Skin epidermis (tissue), 12 donors: Measurements from ENCODE around the gene ADNP.

ENCODE experiments used
- H3K27ac ChIP-seq, 21 experiments: fragments of 200-600 bp; sonication (generic) in 11 of 21; one replicate each; pipeline ENCODE4 v1.5.0; 2020; ENCODE audit warnings: mild to moderate bottlenecking in 3 of 21, inconsistent platforms in 2 of 21, moderate library complexity in 2 of 21
- H3K4me3 ChIP-seq, 7 experiments: fragments of 200-600 bp; sonication (generic) in 2 of 7; one replicate each; pipeline ENCODE4 v1.5.0; 2020; ENCODE audit warnings: inconsistent platforms in 2 of 7, mild to moderate bottlenecking in 2 of 7, moderate library complexity in 1 of 7

Gene ADNP

GRCh38 chr20:50933589-50933988 lies 2.4 kb upstream of the ADNP start:
- H3K4me3 ChIP-seq, result no peak overlapping the region
- no peak overlapping the region for H3K27ac ChIP-seq

GRCh38 chr20:50932691-50933280 lies 1.5 kb upstream of the ADNP start:
- no peak overlapping the region for H3K27ac ChIP-seq
- no peak overlapping the region for H3K4me3 ChIP-seq

DNA sequence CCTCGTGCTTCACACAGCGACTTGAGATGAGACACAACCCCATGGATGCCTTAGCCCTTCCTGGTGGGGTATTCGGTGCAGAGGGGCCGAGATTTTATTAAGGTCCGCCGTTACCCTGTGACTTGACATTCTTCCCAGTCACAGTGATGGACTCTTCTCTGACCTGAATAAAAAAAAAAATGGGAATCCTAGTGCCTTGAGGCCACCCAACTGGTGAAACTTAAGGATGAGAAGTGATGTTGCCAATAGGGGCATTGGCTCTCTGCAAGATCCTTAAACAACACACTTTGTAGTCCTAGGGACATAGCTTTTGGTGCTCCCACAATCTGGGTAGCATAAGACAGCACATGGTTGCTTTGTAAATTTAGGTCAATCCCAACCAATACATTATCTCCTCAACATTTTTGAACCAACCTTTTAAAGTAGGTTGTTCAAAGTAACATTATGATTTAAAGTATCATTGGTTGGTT lies 814 bp upstream of the ADNP start:
- peak overlapping the region; percentile 44 to 95 (median 66) for H3K4me3 ChIP-seq
- peak overlapping the region; percentile 97 to 100 (median 99) for H3K27ac ChIP-seq

DNA sequence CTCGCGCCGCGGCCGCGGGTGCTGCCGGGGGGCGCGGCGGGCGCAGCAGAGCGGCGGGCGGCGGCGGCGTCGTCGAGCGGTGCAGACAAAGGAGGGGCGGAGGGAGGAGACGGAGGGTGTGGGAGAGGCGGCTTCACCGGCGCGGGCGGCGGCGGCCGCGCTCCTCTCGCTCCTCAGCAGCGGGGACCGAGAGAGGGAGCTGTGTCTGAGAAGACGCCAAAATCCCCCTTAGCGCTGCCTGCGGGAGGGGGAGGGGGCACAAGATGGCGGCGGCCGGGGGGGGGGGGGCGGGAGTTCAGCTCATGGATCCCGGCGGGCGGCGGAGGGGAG lies 296 bp downstream of the ADNP start:
- Histone ChIP-seq H3K4me3 (peak overlapping the region; percentile 44 to 95 (median 66)), H3K27ac (peak overlapping the region; percentile 97 to 100 (median 99))

- Histone ChIP-seq H3K4me3 (peak overlapping the region; percentile 67 to 97 (median 83)), H3K27ac (peak overlapping the region; percentile 66 to 100 (median 99))
Measured at GRCh38 chr20:50930139-50930975, 880 bp downstream of the ADNP start.

DNA sequence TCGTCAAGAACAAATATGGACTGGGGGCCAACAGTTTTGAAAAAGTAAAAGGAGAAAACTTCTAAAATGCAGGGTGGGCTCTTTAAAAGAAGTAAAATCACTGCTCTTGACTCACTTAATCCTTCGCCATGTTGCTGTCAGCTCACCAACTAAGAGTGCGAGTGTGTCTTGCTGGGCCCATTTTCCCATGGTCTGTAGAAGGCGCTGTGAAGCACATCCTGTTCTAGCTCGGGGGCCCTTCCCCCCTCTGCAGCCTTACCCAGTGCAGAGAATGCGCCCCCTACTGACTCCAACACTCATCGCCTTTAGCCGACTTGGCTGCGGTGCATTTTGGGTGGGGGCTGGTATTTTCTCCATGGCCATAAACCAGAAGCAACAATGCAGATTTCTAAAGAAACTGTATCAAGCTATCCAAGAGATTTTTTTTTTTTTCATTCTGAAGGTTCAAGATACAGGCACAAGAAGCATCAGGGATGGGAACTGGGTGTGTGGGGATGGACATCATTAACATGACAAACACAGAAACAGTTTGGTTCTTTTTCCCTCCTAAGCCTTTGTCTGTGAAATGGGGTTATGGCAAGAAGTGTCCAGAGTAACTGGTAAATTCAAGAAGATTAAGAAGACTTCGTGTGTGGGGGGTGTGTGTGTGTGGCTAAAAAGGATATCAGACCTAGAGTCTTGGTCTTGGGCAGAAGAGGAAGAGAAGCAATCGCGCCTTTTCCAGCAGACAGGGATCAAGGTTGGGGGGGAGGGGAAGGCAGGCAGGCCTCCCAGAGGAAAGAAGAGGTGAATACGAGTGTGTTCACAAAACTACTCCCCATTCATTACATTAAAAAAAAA lies 1.7 kb downstream of the ADNP start:
- Histone ChIP-seq H3K4me3 (peak overlapping the region; percentile 67 to 97 (median 83)), H3K27ac (peak overlapping the region in 20 of 21 experiments; percentile 79 to 100 (median 92))

DNA sequence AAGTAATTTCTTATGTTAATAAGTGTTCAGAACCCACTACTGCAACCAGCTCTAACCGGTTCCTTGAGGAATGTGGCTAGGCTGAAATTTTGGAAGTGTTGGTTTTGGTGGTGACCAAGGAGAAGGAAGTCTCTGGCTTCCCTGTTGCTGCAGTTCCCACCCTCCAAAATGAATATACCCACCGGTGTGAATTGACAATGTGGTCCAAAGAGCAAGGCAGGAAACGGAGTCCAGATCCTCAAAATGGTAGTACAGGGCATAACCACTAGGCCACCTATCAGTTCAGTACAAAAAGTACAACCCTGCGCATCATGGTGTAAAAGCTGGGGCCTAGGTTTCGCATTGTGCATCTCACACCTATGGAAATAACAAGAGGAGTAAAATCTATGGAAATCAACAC lies 2.8 kb downstream of the ADNP start:
- peak overlapping the region in 2 of 21 experiments; percentile 7 to 25 for H3K27ac ChIP-seq
- no peak overlapping the region for H3K4me3 ChIP-seq

- Histone ChIP-seq H3K27ac (no peak overlapping the region), H3K4me3 (no peak overlapping the region)
Measured at GRCh38 chr20:50926530-50926929, 4.7 kb downstream of the ADNP start.

- Histone ChIP-seq H3K4me3 (no peak overlapping the region), H3K27ac (no peak overlapping the region)
Measured at GRCh38 chr20:50924261-50924920, 6.8 kb downstream of the ADNP start.

GRCh38 chr20:50921803-50922501 lies 9.3 kb downstream of the ADNP start:
- Histone ChIP-seq H3K4me3 (no peak overlapping the region), H3K27ac (peak overlapping the region in 1 of 21 experiments; percentile 52)

DNA sequence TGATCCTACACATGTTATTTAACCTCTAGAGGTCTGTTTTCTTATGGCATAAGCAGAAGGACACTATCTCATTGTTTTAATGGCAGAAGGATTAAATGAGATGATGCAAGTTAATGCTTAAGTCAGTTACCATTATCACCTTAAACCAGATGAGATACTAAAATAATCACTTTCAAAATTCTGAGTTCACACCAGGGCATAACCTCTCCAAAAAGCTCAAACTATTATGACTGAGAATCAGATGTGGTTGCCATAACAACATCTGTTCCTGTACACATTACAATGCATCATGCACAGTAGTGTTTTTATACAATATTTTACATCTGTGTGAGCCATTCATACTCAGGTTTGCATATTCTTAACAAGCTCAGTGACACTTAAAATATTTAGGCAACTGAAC lies 10.2 kb downstream of the ADNP start:
- Histone ChIP-seq H3K27ac (no peak overlapping the region), H3K4me3 (no peak overlapping the region)

DNA sequence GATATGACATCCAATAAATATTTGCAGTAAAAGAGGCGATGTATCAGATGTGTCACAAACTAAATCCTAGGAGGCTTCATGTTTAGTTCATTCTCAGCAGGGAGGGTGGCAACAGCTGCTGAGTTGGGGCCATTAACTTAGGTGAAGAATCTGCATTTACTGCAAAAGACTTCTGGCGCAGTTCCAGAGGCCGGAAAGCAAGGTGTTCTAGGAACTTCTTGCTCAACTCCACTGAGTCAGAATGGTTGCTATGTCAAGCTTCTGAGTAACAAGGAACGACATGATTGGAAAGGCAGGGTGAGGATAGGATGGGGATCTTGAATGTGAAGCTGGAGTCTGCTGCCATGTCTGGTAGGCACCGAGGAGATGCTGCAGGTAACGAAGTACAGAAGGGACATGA lies 11.7 kb downstream of the ADNP start:
- Histone ChIP-seq H3K27ac (no peak overlapping the region), H3K4me3 (no peak overlapping the region)

- no peak overlapping the region for H3K4me3 ChIP-seq
- no peak overlapping the region for H3K27ac ChIP-seq
Measured at GRCh38 chr20:50918403-50918802, 12.8 kb downstream of the ADNP start.

DNA sequence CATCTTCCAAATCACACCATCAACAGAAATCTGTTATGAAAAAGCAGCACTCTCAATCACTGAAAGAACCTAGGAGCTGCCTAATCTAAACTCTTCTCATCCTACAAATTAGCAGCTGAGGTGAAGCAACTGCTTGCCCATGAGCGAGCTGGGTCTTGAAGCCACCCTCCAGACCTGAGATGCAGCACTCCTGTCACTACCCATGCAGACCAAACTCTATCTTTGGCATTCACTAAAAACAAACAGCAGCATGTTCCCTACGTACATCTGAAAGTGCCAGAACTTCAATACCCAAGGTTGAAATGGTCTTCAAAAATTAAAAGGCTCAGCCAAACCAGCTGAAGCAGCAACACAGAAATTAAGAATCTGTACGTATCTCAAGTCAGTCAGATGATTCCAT lies 14.3 kb downstream of the ADNP start:
- H3K27ac ChIP-seq, result no peak overlapping the region
- no peak overlapping the region for H3K4me3 ChIP-seq

DNA sequence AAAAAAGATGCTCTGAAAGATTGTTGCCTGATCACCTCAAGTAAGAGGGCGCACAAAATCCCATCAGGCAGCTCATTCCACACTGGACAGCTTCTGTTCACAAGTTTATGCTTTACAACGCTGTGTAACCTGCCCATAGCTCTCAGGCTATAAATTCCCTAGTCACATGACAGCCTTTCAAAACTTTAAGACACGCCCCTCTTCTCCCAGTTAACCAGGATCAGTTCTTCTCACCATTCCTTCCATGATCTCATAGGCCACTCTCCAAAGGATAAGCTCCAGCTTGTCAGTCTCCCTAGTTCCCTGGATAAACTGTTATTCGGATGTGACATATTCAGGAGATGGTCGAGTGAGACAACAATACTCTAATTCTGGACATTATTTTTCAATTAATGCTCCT lies 15.0 kb downstream of the ADNP start:
- no peak overlapping the region for H3K4me3 ChIP-seq
- H3K27ac ChIP-seq, result no peak overlapping the region

DNA sequence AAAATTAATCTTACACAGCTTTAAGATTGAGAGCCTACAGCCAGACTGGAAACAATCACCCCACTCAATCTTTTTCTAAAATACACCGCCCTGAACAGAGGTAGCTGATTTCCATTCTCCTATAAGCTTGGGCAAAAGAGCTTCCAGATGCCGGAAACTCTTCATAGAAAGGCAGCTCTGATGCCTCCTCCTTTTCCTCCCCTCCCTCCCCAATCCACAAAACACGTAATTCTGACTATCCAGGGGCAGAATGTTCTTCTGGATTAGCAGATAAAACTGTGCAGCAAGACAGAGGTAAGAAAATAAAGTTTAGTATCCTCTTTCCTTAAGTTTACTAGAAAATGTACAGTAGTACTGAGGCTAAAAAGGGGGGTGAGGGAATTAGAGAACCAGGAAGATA lies 15.8 kb downstream of the ADNP start:
- peak overlapping the region in 2 of 21 experiments; percentile 26 to 54 for H3K27ac ChIP-seq
- no peak overlapping the region for H3K4me3 ChIP-seq

DNA sequence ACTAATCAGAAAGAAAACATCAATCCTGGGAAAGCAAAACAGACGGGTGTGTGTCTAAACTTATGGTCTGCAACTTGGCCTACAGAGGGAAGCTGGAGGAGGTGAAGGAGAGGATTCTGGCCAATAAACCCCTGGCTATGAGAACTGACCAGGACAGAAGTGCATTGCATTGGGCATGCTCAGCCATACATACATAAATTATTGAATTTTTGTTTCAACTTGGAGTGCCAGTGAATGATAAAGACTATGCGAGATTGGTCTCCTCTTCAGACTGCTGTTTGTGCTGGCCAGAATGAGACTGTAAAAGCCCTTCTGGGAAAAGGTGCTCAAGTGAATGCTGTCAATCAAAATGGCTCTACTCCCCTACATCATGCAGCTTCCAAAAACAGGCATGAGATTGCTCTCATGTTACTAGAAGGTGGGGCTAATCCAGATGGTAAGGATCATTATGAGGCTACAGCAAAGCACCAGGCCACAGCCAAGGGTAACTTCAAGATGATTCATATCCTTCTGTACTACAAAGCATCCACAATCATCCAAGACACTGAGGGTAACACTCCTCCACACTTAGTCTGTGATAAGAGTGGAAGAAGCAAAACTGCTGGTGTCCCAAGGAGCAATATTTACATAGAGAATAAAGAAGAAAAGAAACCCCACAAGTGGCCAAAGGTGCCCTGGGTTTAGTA lies 17.4 kb downstream of the ADNP start:
- Histone ChIP-seq H3K27ac (no peak overlapping the region), H3K4me3 (no peak overlapping the region)

DNA sequence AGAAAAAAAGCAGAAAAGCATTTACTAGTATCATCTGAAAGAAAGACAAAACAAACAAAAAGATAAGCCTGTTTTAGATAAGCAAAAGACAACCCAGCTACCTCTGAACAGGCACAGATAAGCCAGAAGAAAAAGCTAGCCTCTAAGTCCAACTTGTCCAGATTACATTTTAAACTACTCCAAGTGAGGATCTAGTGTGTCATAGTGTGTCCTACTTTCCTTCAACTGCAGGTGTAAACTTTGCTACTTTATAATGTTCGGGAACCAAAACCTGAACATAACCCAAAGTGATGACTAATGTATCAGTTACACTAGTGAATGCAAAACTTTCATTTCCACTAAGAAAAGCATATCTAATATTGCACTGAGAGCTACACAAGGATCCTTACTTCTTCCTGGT lies 19.5 kb downstream of the ADNP start:
- Histone ChIP-seq H3K4me3 (no peak overlapping the region), H3K27ac (peak overlapping the region in 1 of 21 experiments; percentile 21)

- H3K27ac ChIP-seq, result peak overlapping the region in 3 of 21 experiments; percentile 15 to 47 (median 33)
- no peak overlapping the region for H3K4me3 ChIP-seq
Measured at GRCh38 chr20:50911030-50911429, 20.2 kb downstream of the ADNP start.
